GM12891 (cell line): ENCODE data around the gene NUP85.

Experiments used
- POLR2A ChIP-seq: IDR thresholded peaks from 2 replicates; pipeline ENCODE4 v1.6.1; 2011; ENCODE audit warnings: low read depth, low read length, control low read depth
- POLR2AphosphoS5 ChIP-seq: IDR thresholded peaks from 2 replicates; pipeline ENCODE4 v1.6.1; 2011; ENCODE audit warnings: low read depth, low read length, control low read depth
- TAF1 ChIP-seq: IDR thresholded peaks from 2 replicates; pipeline ENCODE4 v1.6.1; 2011; ENCODE audit warnings: low read depth, low read length, control low read depth

DNA sequence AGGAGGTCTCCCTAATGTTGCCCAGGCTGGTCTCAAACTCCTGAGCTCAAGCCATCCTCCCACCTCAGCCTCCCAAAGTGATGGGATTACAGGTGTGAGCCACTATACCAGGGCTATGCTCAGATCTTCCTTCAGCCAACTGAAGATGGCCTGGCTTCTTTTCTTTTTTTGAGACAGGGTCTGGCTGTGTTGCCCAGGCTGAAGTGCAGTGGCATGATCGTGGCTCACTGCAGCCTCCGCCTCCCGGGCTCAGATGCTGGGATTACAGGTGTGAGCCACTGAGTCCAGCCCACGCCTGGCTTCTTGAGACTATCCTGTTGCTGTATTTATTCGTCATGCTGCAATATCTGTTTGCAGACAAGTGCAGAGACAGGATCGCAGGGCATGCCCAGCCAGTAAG, 79.6 kb downstream of the NUP85 start:
- TF ChIP-seq POLR2AphosphoS5 = no peak
- TF ChIP-seq TAF1 = no peak
- TF ChIP-seq POLR2A = no peak
